ENCODE measurements around the gene MACROD2. TPM values are rescaled to one million over a fixed set of nuclear protein-coding genes. Genes with fewer than 3 reads are reported as not detected.

The MACROD2 gene
- total RNA-seq, 4 donors from 2014 or later, result 2.9 to 11.3 (median 8.0) TPM

GRCh38 chr20:14407336-14407735, 412.0 kb downstream of the MACROD2 start:
- TF ChIP-seq CTCF (IDR thresholded peaks at IDR 0.05; ENCODE audit: low read depth), result no peak

- no peak for TF ChIP-seq CTCF (IDR thresholded peaks at IDR 0.05; ENCODE audit: low read depth)
Observed at GRCh38 chr20:14410869-14411555, 415.7 kb downstream of the MACROD2 start.

- no peak for TF ChIP-seq CTCF (IDR thresholded peaks at IDR 0.05; ENCODE audit: low read depth)
Observed at GRCh38 chr20:14412065-14412681, 416.9 kb downstream of the MACROD2 start.

- no peak for TF ChIP-seq CTCF (IDR thresholded peaks at IDR 0.05; ENCODE audit: low read depth)
Observed at GRCh38 chr20:14413835-14414234, 418.5 kb downstream of the MACROD2 start.

- no peak for TF ChIP-seq CTCF (IDR thresholded peaks at IDR 0.05; ENCODE audit: low read depth)
Observed at GRCh38 chr20:14414560-14414959, 419.2 kb downstream of the MACROD2 start.

- no peak for TF ChIP-seq CTCF (IDR thresholded peaks at IDR 0.05; ENCODE audit: low read depth)
Observed at GRCh38 chr20:14415467-14415866, 420.2 kb downstream of the MACROD2 start.

- TF ChIP-seq CTCF (IDR thresholded peaks at IDR 0.05; ENCODE audit: low read depth), result no peak
Observed at GRCh38 chr20:14418376-14418775, 423.1 kb downstream of the MACROD2 start.

Data from subcutaneous adipose tissue (tissue), 4 donors.